Testis (tissue), 3 donors: ENCODE results near the gene MYL9. TPM values are rescaled to one million over a fixed set of nuclear protein-coding genes. Genes with fewer than 3 reads are reported as not detected.
A peak's percentile ranks its signal among the peaks of the same experiment; 100 is the strongest.

Source experiments
- DNase-seq: peaks from one replicate; pipeline ENCODE4 v3.0.0-alpha.2; 2019
- H3K27ac ChIP-seq, 2 donors: fragments of 200-600 bp; sonication (generic); one replicate each; pipeline ENCODE4 v1.5.1; 2019
- H3K27me3 ChIP-seq: fragments of 200-600 bp; sonication (generic); one replicate; pipeline ENCODE4 v1.5.1; 2019
- H3K36me3 ChIP-seq: fragments of 200-600 bp; sonication (generic); one replicate; pipeline ENCODE4 v1.5.1; 2017; ENCODE audit warnings: low read depth; ENCODE audit errors: missing control alignments
- H3K4me1 ChIP-seq: fragments of 200-600 bp; sonication (generic); one replicate; pipeline ENCODE4 v1.5.1; 2019
- H3K4me3 ChIP-seq, 2 donors: fragments of 200-600 bp; sonication (generic); one replicate each; pipeline ENCODE4 v1.5.1; 2017 to 2019
- H3K9me3 ChIP-seq: fragments of 200-600 bp; sonication (generic); one replicate; pipeline ENCODE4 v1.5.1; 2017
- CTCF ChIP-seq, 3 experiments: fragments of 450-650 bp in 2 of 3; fragments of 200-600 bp in 1 of 3; sonication (generic) in 1 of 3; IDR thresholded peaks; one replicate each; pipeline ENCODE4 v1.5.1; 2016 to 2019; ENCODE audit warnings: antibody characterized with exemption in 3 of 3, mild to moderate bottlenecking in 2 of 3, moderate library complexity in 1 of 3
- POLR2A ChIP-seq: fragments of 450-650 bp; IDR thresholded peaks from one replicate; pipeline ENCODE4 v1.6.1; 2017; ENCODE audit warnings: antibody characterized with exemption, mild to moderate bottlenecking, moderate library complexity
- WGBS, 2 donors: methylation state at CpG; one replicate each; pipeline ENCODE4 v1.1.5; 2018; 5-methylcytosine and 5-hydroxymethylcytosine counted together
- intact Hi-C: fragments of 100-400 bp; cut with DNase I; formaldehyde crosslinking; loops from one replicate; pipeline ENCODE4 v1.15.1; 2023; ENCODE audit warnings: low total_unique reads
- polyA plus RNA-seq: library from polyadenylated mRNA; stranded (reverse); fragments of 350-450 nt; fragmentation: Illumina TruSeq; extraction: RNeasy Lipid Tissue Mini Kit (QIAGEN cat#74804); gene quantifications from one replicate; pipeline ENCODE4 v1.2.3, GENCODE V29; 2014; ENCODE audit warnings: low read depth, low replicate concordance; ENCODE audit not compliant: insufficient read depth
- total RNA-seq, 2 donors: library from RNA; depleted of rRNA; stranded (reverse); fragments of >200 nt; gene quantifications; one replicate each; pipeline ENCODE4 v1.2.3, GENCODE V29; 2016

MYL9 gene
- total and polyA plus RNA-seq, 3 donors from 2014 or later: 177 to 594 (median 265) TPM

- H3K4me1 ChIP-seq: peaks cover 66% of the 10 kb centered on the region
- DNase-seq: no peak
- no peaks in the 10 kb centered on the region for H3K9me3 ChIP-seq
- H3K36me3 ChIP-seq: no peaks in the 10 kb centered on the region
- peak overlapping the region; percentile 71 to 72 for H3K27ac ChIP-seq
- TF ChIP-seq POLR2A: no peak
- WGBS, 2 donors: 73 to 83% methylated on average over 3 of the region's 3 CpGs
- intact Hi-C loops: no loop called here
- no peak overlapping the region for H3K4me3 ChIP-seq
- H3K27me3 ChIP-seq: no peaks in the 10 kb centered on the region
Observed at GRCh38 chr20:36523341-36523740, 18.0 kb upstream of the MYL9 start.

- no peaks in the 10 kb centered on the region for H3K9me3 ChIP-seq
- intact Hi-C loops: no loop called here
- peak overlapping the region; percentile 84 to 88 for H3K27ac ChIP-seq
- DNase-seq: no peak
- H3K4me1 ChIP-seq: peaks cover 55% of the 10 kb centered on the region
- no peaks in the 10 kb centered on the region for H3K27me3 ChIP-seq
- no peak overlapping the region for H3K4me3 ChIP-seq
- no peaks in the 10 kb centered on the region for H3K36me3 ChIP-seq
- TF ChIP-seq CTCF (IDR thresholded peaks at IDR 0.05): no peak
- no peak for TF ChIP-seq POLR2A
- WGBS, 2 donors: 81% methylated on average over 14 to 17 of the region's 17 CpGs
Observed at GRCh38 chr20:36525620-36526365, 15.5 kb upstream of the MYL9 start.

GRCh38 chr20:36526521-36527011, 14.8 kb upstream of the MYL9 start:
- DNase-seq: no peak
- 51 to 76% methylated on average over 28 to 29 of the region's 29 CpGs for WGBS, 2 donors
- Histone ChIP-seq H3K9me3 (no peaks in the 10 kb centered on the region), H3K36me3 (no peaks in the 10 kb centered on the region), H3K4me1 (peaks cover 48% of the 10 kb centered on the region), H3K4me3 (no peak overlapping the region), H3K27ac (peak overlapping the region; percentile 84 to 88), H3K27me3 (no peaks in the 10 kb centered on the region)
- intact Hi-C loops: no loop called here
- no peak for TF ChIP-seq POLR2A
- peak in 1 of 3 experiments; percentile 7 for TF ChIP-seq CTCF (IDR thresholded peaks at IDR 0.05)

GRCh38 chr20:36527331-36528125, 13.8 kb upstream of the MYL9 start:
- Histone ChIP-seq H3K9me3 (no peaks in the 10 kb centered on the region), H3K36me3 (no peaks in the 10 kb centered on the region), H3K27me3 (no peaks in the 10 kb centered on the region), H3K4me1 (peaks cover 40% of the 10 kb centered on the region), H3K4me3 (no peak overlapping the region), H3K27ac (peak overlapping the region; percentile 84 to 88)
- no peak for TF ChIP-seq CTCF (IDR thresholded peaks at IDR 0.05)
- TF ChIP-seq POLR2A: no peak
- 72 to 77% methylated on average over 30 to 32 of the region's 32 CpGs for WGBS, 2 donors
- DNase-seq: peak; percentile 92
- intact Hi-C loops: no loop called here

GRCh38 chr20:36528176-36528874, 13.0 kb upstream of the MYL9 start:
- intact Hi-C loops: no loop called here
- no peak for DNase-seq
- H3K27ac ChIP-seq: peak overlapping the region; percentile 84 to 88
- H3K36me3 ChIP-seq: no peaks in the 10 kb centered on the region
- H3K27me3 ChIP-seq: no peaks in the 10 kb centered on the region
- peaks cover 32% of the 10 kb centered on the region for H3K4me1 ChIP-seq
- TF ChIP-seq POLR2A (no peak), CTCF (IDR thresholded peaks at IDR 0.05) (no peak)
- WGBS, 2 donors: 68 to 76% methylated on average over 11 to 18 of the region's 18 CpGs
- no peaks in the 10 kb centered on the region for H3K9me3 ChIP-seq
- H3K4me3 ChIP-seq: no peak overlapping the region
